Esophagus muscularis mucosa (tissue), 4 donors: ENCODE data around the gene TOM1. TPM values are rescaled to one million over a fixed set of nuclear protein-coding genes. Genes with fewer than 3 reads are reported as not detected.
"Not testable (repeated sequence)": the region's sequence is repeated elsewhere in the genome, so short reads cannot be mapped to it uniquely, and the experiment has no call there.

Experiments
- DNase-seq: peaks from one replicate; pipeline ENCODE4 v3.0.0-alpha.2; 2017; ENCODE audit errors: extremely low spot score
- H3K27ac ChIP-seq, 4 donors: fragments of 200-600 bp; sonication (generic); replicated peaks in 1 of 4; 1 replicate in 3 of 4; 2 replicates in 1 of 4; pipeline ENCODE4 v1.5.1; 2016 to 2019; ENCODE audit warnings: mild to moderate bottlenecking in 1 of 4
- H3K27me3 ChIP-seq, 4 donors: fragments of 200-600 bp; sonication (generic); one replicate each; pipeline versions ENCODE4 v1.5.1 to v1.6.0; 2016 to 2019
- H3K36me3 ChIP-seq, 4 donors: fragments of 200-600 bp; sonication (generic); one replicate each; pipeline ENCODE4 v1.5.1; 2016 to 2019
- H3K4me1 ChIP-seq, 4 donors: fragments of 200-600 bp; sonication (generic); one replicate each; pipeline ENCODE4 v1.5.1; 2016 to 2019
- H3K4me3 ChIP-seq, 4 donors: fragments of 200-600 bp; sonication (generic); 1 replicate in 2 of 4; 2 replicates in 2 of 4; pipeline ENCODE4 v1.5.1; 2016 to 2019; ENCODE audit warnings: mild to moderate bottlenecking in 4 of 4, moderate library complexity in 1 of 4
- H3K9me3 ChIP-seq, 4 donors: fragments of 200-600 bp; sonication (generic); 1 replicate in 3 of 4; 2 replicates in 1 of 4; pipeline ENCODE4 v1.5.1; 2016 to 2019
- CTCF ChIP-seq, 3 experiments: fragments of 200-600 bp in 2 of 3; fragments of 450-650 bp in 1 of 3; sonication (generic) in 2 of 3; IDR thresholded peaks; one replicate each; pipeline ENCODE4 v1.5.1; 2017 to 2019; ENCODE audit warnings: antibody characterized with exemption in 3 of 3, mild to moderate bottlenecking in 2 of 3, moderate library complexity in 1 of 3
- EP300 ChIP-seq: sonication (generic); formaldehyde crosslinking; IDR thresholded peaks from one replicate; pipeline ENCODE4 v1.6.1; 2017; ENCODE audit warnings: antibody characterized with exemption
- POLR2A ChIP-seq: fragments of 450-650 bp; IDR thresholded peaks from one replicate; pipeline ENCODE4 v1.6.1; 2017; ENCODE audit warnings: antibody characterized with exemption, moderate library complexity, mild to moderate bottlenecking, low read depth
- POLR2AphosphoS5 ChIP-seq, 2 donors: sonication (generic); formaldehyde crosslinking; IDR thresholded peaks; one replicate each; pipeline ENCODE4 v1.6.1; 2017; ENCODE audit warnings: antibody characterized with exemption in 2 of 2
- WGBS: methylation state at CpG from one replicate; pipeline ENCODE4 v1.1.5; 2018; 5-methylcytosine and 5-hydroxymethylcytosine counted together
- intact Hi-C: fragments of 100-400 bp; cut with DNase I; formaldehyde crosslinking; loops from one replicate; pipeline ENCODE4 v1.15.1; 2023
- total RNA-seq, 4 donors: library from RNA; depleted of rRNA; stranded (reverse); fragments of >200 nt; gene quantifications; one replicate each; pipeline versions ENCODE4 v1.1.0 to v1.2.1, GENCODE V29; 2016

The TOM1 gene
- total RNA-seq, 4 donors from 2014 or later: 22.8 to 44.6 (median 35.8) TPM

GRCh38 chr22:35393116-35394010, 93.7 kb downstream of the TOM1 start:
- TF ChIP-seq CTCF (IDR thresholded peaks at IDR 0.05) (no peak), POLR2AphosphoS5 (IDR thresholded peaks at IDR 0.05) (no peak), POLR2A (no peak), EP300 (no peak)
- Histone ChIP-seq H3K4me3 (no peak overlapping the region), H3K36me3 (peaks cover 0 to 35% (median 14%) of the 10 kb centered on the region in 4 donors), H3K4me1 (no peaks in the 10 kb centered on the region), H3K9me3 (no peaks in the 10 kb centered on the region), H3K27me3 (no peaks in the 10 kb centered on the region), H3K27ac (no peak overlapping the region)
- WGBS: 82% methylated on average over 16 of the region's 16 CpGs
- intact Hi-C loops: no loop called here
- no peak for DNase-seq

DNA sequence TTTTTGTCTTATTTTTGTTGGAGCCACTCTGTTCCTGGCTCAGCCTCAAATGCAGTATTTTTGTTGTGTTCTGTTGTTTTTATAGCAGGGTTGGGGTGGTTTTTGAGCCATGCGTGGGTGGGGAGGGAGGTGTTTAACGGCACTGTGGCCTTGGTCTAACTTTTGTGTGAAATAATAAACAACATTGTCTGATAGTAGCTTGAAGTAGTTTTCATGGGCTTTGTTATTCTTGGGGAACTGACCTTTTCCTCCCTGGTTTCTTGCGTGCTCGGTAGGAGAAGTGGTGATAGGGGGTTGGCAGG, 94.3 kb downstream of the TOM1 start:
- 53% methylated on average over 4 of the region's 4 CpGs for WGBS
- TF ChIP-seq POLR2A (no peak), EP300 (no peak), POLR2AphosphoS5 (IDR thresholded peaks at IDR 0.05) (no peak), CTCF (IDR thresholded peaks at IDR 0.05) (no peak)
- H3K4me1 ChIP-seq: no peaks in the 10 kb centered on the region
- intact Hi-C loops: no loop called here
- no peak for DNase-seq
- peaks cover 0 to 30% (median 14%) of the 10 kb centered on the region in 4 donors for H3K36me3 ChIP-seq
- H3K9me3 ChIP-seq: no peaks in the 10 kb centered on the region
- H3K27me3 ChIP-seq: no peaks in the 10 kb centered on the region
- H3K27ac ChIP-seq: no peak overlapping the region
- no peak overlapping the region for H3K4me3 ChIP-seq

DNA sequence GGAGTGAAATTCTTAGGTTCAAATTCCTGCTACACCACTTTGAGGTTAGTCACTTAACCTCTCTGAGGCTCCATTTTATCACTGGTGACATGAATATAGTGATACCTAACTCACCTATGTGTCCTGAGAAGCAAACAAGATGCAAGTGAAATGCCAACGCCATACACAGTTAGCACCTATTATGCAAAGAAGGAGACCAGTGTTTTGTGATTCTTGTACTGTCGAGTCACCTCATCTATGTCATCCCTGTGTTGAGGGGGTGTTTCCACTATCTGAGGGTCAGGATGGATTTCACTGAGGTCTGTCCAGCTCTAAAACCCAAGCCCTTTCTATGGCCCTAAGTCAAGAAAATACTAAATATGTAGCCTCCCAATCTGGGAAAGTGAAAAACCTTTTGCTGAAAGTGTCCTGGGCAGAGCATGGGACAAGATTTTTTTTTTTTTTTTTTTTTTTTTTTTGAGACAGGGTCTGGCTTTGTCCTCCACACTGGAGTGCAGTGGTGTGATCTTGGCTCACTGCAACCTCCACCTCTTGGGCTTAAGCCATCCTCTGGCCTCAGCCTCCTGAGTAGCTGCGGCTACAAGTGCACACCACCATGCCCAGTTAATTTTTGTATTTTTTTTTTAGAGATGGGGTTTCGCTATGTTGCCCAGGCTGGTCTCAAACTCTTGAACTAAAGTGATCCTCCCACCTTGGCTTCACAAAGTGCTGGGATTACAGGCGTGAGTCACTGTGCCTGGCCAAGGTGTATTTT, 95.3 kb downstream of the TOM1 start:
- Histone ChIP-seq H3K9me3 (no peaks in the 10 kb centered on the region), H3K4me1 (peaks cover 0 to 5% (median 2%) of the 10 kb centered on the region in 4 donors), H3K27ac (no peak overlapping the region), H3K4me3 (no peak overlapping the region), H3K27me3 (no peaks in the 10 kb centered on the region), H3K36me3 (peaks cover 0 to 24% (median 10%) of the 10 kb centered on the region in 4 donors)
- 88% methylated on average over 5 of the region's 5 CpGs for WGBS
- DNase-seq: no peak
- intact Hi-C loops: no loop called here
- TF ChIP-seq CTCF (IDR thresholded peaks at IDR 0.05) (no peak), POLR2AphosphoS5 (IDR thresholded peaks at IDR 0.05) (no peak), POLR2A (no peak), EP300 (no peak)

DNA sequence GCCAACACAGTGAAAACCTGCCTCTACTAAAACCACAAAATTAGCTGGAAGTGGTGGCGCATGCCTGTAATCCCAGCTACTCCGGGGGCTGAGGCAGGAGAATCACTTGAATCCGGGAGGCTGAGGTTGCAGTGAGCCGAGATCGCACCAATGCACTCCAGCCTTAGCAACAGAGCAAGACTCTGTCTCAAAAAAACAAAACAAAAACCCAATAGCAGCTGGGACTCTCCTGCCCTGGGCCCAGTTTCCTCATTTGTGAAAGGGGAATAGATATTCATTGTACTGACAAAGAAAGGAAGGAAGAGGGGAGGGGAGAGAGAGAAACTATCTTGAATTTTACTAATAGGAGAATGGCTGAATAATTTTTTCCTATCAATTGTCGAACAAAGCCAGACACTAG, 96.9 kb downstream of the TOM1 start:
- DNase-seq, intact Hi-C loops, H3K4me3 ChIP-seq, H3K27me3 ChIP-seq, H3K9me3 ChIP-seq, H3K27ac ChIP-seq: not testable (repeated sequence)
- Histone ChIP-seq H3K36me3 (peaks cover 0 to 19% (median 6%) of the 10 kb centered on the region in 4 donors), H3K4me1 (peaks cover 8 to 20% (median 16%) of the 10 kb centered on the region in 4 donors)
- WGBS: 60% methylated on average over 5 of the region's 6 CpGs

- Histone ChIP-seq H3K27me3 (no peaks in the 10 kb centered on the region), H3K4me1 (peaks cover 8 to 20% (median 16%) of the 10 kb centered on the region in 4 donors), H3K4me3 (no peak overlapping the region), H3K36me3 (peaks cover 0 to 20% (median 6%) of the 10 kb centered on the region in 4 donors), H3K27ac (no peak overlapping the region), H3K9me3 (no peaks in the 10 kb centered on the region)
- intact Hi-C loops: no loop called here
- no peak for DNase-seq
- 74% methylated on average over 13 of the region's 13 CpGs for WGBS
- no peak for TF ChIP-seq POLR2A
- TF ChIP-seq CTCF (IDR thresholded peaks at IDR 0.05): no peak
- no peak for TF ChIP-seq POLR2AphosphoS5 (IDR thresholded peaks at IDR 0.05)
- TF ChIP-seq EP300: no peak
Observed at GRCh38 chr22:35397095-35397904, 97.6 kb downstream of the TOM1 start.
